ENCODE measurements around the gene SPAG16.
A peak's percentile ranks its signal among the peaks of the same experiment; 100 is the strongest.

Gene SPAG16

DNA sequence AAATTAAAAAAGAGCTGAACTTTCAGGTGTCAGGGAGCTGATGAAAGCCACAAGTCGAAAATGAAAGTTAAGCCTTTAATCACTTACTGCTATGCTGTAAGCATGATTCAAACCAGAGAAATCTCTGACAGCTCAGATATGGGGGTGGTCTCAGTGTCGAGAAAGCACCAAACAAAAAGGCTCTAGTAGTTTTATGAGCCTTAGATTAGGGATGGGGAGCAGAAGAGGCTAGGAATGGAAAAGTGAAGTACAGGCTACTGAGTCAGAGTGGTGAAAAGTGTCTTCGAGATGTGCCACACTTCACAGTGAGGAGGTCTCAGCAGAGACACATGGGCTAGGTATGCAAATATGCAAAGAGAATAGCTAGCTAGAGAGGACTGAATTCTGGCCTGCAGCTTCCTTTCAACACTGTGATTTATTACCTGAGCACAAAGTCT lies 482.2 kb downstream of the SPAG16 start:
- Histone ChIP-seq H3K4me3 (no peak overlapping the region), H3K9me3 (ENCODE audit: low read depth, low read length) (no peaks in the 10 kb centered on the region), H3K27ac (no peak overlapping the region), H3K36me3 (ENCODE audit: insufficient read depth, low read length) (no peaks in the 10 kb centered on the region), H3K9ac (ENCODE audit: insufficient read length) (no peak overlapping the region)
- no peak for DNase-seq (ENCODE audit: low read depth, low spot score)
- no peak for TF ChIP-seq POLR2AphosphoS5 (IDR thresholded peaks at IDR 0.05; ENCODE audit: borderline replicate concordance, low read depth, low read length)

DNA sequence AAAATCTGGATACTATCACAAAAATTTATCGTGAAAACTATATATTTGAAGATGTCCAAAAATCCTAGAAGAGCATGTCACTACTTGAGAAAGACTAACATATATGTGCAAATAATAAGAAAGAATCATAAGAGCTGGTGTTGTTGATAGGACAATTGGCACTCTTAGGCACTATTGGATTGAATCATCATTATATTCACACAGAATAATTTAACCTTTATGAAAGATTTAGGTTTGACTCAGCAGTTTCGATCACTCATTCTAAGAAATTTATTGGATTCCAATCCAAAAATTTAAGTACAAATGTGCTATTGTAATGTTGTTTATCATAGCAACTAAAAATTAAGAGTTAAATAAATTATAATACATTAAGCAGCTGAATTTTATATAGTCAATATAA lies 503.6 kb downstream of the SPAG16 start:
- TF ChIP-seq EZH2 (IDR thresholded peaks at IDR 0.05) (no peak), FOXP2 (optimal IDR thresholded peaks at IDR 0.05; ENCODE audit: control extremely low read depth, extremely low read length, insufficient read depth) (no peak), POLR2AphosphoS5 (IDR thresholded peaks at IDR 0.05; ENCODE audit: borderline replicate concordance, low read depth, low read length) (no peak)
- no peak for DNase-seq (ENCODE audit: low read depth, low spot score)
- no peaks in the 10 kb centered on the region for H3K36me3 ChIP-seq (ENCODE audit: insufficient read depth, low read length)
- H3K4me3 ChIP-seq, result no peak overlapping the region
- no peak overlapping the region for H3K9ac ChIP-seq (ENCODE audit: insufficient read length)
- no peak overlapping the region for H3K27ac ChIP-seq
- H3K9me3 ChIP-seq (ENCODE audit: low read depth, low read length), result no peaks in the 10 kb centered on the region

DNA sequence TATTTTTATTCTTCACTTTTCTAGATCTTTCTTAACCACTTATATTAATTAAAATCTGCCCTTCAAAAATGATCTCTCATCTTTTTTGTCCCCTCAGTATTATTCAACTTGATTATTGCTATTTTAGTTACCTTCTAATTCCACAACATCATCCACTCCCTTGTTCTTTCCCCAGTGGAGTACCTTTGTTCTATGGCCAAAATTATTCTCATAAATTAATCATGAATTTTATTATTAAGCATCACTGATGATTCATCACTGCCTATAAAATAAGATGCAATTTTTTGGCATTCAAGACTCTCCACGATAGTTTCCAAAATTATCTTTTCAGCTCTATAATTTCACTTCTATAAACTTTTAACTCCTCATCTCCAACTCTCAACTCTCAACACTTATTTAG lies 505.7 kb downstream of the SPAG16 start:
- TF ChIP-seq FOXP2 (optimal IDR thresholded peaks at IDR 0.05; ENCODE audit: control extremely low read depth, extremely low read length, insufficient read depth) (no peak), POLR2AphosphoS5 (IDR thresholded peaks at IDR 0.05; ENCODE audit: borderline replicate concordance, low read depth, low read length) (no peak), EZH2 (IDR thresholded peaks at IDR 0.05) (no peak)
- Histone ChIP-seq H3K9ac (ENCODE audit: insufficient read length) (no peak overlapping the region), H3K27ac (no peak overlapping the region), H3K9me3 (ENCODE audit: low read depth, low read length) (no peaks in the 10 kb centered on the region), H3K4me3 (no peak overlapping the region), H3K36me3 (ENCODE audit: insufficient read depth, low read length) (no peaks in the 10 kb centered on the region)
- no peak for DNase-seq (ENCODE audit: low read depth, low spot score)

DNA sequence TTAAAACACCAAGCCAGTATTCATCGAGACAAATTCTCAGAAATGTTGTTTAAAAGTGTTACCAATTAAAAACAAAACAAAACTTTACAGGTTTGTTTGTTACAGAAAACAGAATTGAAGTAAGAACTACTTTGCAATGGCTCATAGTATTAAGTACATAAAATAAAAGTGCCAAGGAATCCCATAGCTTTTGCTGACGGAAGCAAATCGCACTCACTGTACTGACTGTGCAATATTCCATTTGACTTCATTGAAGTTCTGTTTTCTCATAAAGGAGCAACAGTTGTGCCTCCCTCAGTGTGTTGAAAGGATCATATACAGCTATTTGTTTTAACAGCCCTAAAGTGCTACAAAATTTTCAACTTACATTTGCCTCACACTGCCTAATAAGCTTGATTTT lies 507.8 kb downstream of the SPAG16 start:
- no peak overlapping the region for H3K27ac ChIP-seq
- DNase-seq (ENCODE audit: low read depth, low spot score), result no peak
- no peaks in the 10 kb centered on the region for H3K36me3 ChIP-seq (ENCODE audit: insufficient read depth, low read length)
- H3K4me3 ChIP-seq, result no peak overlapping the region
- TF ChIP-seq POLR2AphosphoS5 (IDR thresholded peaks at IDR 0.05; ENCODE audit: borderline replicate concordance, low read depth, low read length) (no peak), EZH2 (IDR thresholded peaks at IDR 0.05) (no peak), FOXP2 (optimal IDR thresholded peaks at IDR 0.05; ENCODE audit: control extremely low read depth, extremely low read length, insufficient read depth) (no peak)
- H3K9ac ChIP-seq (ENCODE audit: insufficient read length), result no peak overlapping the region
- H3K9me3 ChIP-seq (ENCODE audit: low read depth, low read length), result no peaks in the 10 kb centered on the region

DNA sequence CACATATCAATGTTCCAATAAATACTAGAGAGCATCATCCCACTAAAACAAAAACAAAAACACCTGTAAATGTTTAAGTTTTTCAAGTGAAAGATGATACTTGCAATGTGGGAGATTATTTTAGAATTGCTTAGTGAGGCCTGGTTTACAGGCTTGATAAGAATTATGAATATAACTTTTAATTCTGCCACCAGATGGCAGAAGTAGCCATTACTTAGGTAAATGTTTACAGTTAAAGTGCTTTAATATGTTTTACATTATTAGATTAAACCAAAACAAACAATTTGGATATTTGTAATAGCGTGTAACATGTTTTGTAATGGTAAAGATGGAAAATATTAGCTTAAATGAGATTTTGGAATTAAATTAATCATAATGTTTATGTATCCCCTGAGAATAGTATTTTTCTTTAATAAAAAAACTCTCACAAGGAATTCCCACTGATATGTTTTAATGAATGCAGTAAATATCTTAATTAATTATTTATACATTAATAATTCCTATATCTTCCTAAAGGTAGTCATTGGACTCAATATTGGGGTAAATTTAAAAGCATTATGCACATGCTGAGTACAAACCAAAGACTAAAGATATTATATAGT lies 522.0 kb downstream of the SPAG16 start:
- H3K9me3 ChIP-seq (ENCODE audit: low read depth, low read length), result no peaks in the 10 kb centered on the region
- H3K36me3 ChIP-seq (ENCODE audit: insufficient read depth, low read length), result no peaks in the 10 kb centered on the region
- DNase-seq (ENCODE audit: low read depth, low spot score), result peak; percentile 40
- H3K27ac ChIP-seq, result no peak overlapping the region
- no peak overlapping the region for H3K4me3 ChIP-seq
- H3K9ac ChIP-seq (ENCODE audit: insufficient read length), result no peak overlapping the region
- TF ChIP-seq FOXP2 (optimal IDR thresholded peaks at IDR 0.05; ENCODE audit: control extremely low read depth, extremely low read length, insufficient read depth) (no peak), POLR2AphosphoS5 (IDR thresholded peaks at IDR 0.05; ENCODE audit: borderline replicate concordance, low read depth, low read length) (no peak), EZH2 (IDR thresholded peaks at IDR 0.05) (no peak)

DNA sequence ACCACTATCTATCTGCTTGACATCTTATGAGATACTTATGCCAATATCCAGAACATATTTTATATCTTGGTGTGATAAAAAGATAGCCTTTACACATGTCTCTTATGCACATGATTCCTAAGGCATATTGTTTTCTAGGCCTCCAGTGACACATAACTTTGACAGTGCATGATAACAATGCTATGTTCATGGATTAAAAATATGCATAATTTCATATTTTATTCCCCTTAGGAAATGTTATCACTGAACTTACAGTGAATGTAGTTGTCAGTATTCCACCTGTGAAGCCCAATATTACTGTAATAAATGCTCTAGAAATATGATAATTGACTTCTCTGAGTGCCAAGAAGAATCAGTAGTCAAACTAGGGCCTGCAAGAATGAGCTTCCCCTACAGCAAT lies 532.3 kb downstream of the SPAG16 start:
- TF ChIP-seq FOXP2 (optimal IDR thresholded peaks at IDR 0.05; ENCODE audit: control extremely low read depth, extremely low read length, insufficient read depth) (no peak), POLR2AphosphoS5 (IDR thresholded peaks at IDR 0.05; ENCODE audit: borderline replicate concordance, low read depth, low read length) (no peak), EZH2 (IDR thresholded peaks at IDR 0.05) (no peak)
- DNase-seq (ENCODE audit: low read depth, low spot score), result no peak
- no peak overlapping the region for H3K27ac ChIP-seq
- H3K9me3 ChIP-seq (ENCODE audit: low read depth, low read length), result no peaks in the 10 kb centered on the region
- H3K9ac ChIP-seq (ENCODE audit: insufficient read length), result no peak overlapping the region
- H3K36me3 ChIP-seq (ENCODE audit: insufficient read depth, low read length), result no peaks in the 10 kb centered on the region
- no peak overlapping the region for H3K4me3 ChIP-seq

DNA sequence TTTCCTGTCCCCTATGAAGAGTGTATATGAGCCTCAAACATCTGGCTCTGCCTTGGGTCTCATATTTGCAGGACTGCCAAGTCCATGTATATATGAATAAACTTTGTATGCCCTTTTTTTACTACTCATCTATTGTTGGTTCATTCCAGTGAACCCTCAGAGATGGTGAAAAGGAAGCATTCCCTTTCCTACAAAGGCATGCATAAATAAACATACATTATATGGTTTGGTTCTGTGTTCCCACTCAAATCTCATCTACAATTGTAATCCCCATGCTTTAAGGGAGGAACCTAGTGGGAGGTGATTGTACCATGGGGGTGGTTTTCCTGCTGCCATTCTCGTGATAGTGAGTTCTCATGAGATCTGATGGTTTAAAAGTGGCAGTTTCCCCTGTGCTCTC lies 534.2 kb downstream of the SPAG16 start:
- no peak overlapping the region for H3K4me3 ChIP-seq
- no peaks in the 10 kb centered on the region for H3K9me3 ChIP-seq (ENCODE audit: low read depth, low read length)
- DNase-seq (ENCODE audit: low read depth, low spot score), result no peak
- no peak for TF ChIP-seq EZH2 (IDR thresholded peaks at IDR 0.05)
- no peak for TF ChIP-seq POLR2AphosphoS5 (IDR thresholded peaks at IDR 0.05; ENCODE audit: borderline replicate concordance, low read depth, low read length)
- TF ChIP-seq FOXP2 (optimal IDR thresholded peaks at IDR 0.05; ENCODE audit: control extremely low read depth, extremely low read length, insufficient read depth), result no peak
- no peak overlapping the region for H3K9ac ChIP-seq (ENCODE audit: insufficient read length)
- H3K27ac ChIP-seq, result no peak overlapping the region
- H3K36me3 ChIP-seq (ENCODE audit: insufficient read depth, low read length), result no peaks in the 10 kb centered on the region

DNA sequence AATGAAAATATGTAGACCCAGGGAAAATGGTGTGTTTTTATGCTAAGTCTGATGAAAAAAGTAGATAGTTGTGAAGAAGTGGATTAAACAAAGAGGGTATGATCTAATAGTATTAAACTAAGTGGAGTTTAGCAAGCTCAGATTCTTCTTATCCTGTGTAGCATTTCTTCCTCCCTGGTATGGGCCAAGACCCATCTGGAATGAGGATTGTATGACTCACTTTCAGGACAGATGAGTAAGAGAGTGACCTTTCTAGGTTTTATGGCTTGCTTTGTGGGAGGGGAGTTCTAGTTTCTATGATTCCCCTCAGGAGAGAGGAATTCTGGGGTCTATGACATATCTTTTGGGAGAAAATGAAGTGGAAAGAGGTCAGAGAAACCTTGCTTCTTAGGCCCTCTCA lies 550.1 kb downstream of the SPAG16 start:
- Histone ChIP-seq H3K9me3 (ENCODE audit: low read depth, low read length) (no peaks in the 10 kb centered on the region), H3K9ac (ENCODE audit: insufficient read length) (no peak overlapping the region), H3K27ac (no peak overlapping the region), H3K36me3 (ENCODE audit: insufficient read depth, low read length) (no peaks in the 10 kb centered on the region), H3K4me3 (no peak overlapping the region)
- no peak for DNase-seq (ENCODE audit: low read depth, low spot score)
- TF ChIP-seq POLR2AphosphoS5 (IDR thresholded peaks at IDR 0.05; ENCODE audit: borderline replicate concordance, low read depth, low read length) (no peak), FOXP2 (optimal IDR thresholded peaks at IDR 0.05; ENCODE audit: control extremely low read depth, extremely low read length, insufficient read depth) (no peak), EZH2 (IDR thresholded peaks at IDR 0.05) (no peak)

DNA sequence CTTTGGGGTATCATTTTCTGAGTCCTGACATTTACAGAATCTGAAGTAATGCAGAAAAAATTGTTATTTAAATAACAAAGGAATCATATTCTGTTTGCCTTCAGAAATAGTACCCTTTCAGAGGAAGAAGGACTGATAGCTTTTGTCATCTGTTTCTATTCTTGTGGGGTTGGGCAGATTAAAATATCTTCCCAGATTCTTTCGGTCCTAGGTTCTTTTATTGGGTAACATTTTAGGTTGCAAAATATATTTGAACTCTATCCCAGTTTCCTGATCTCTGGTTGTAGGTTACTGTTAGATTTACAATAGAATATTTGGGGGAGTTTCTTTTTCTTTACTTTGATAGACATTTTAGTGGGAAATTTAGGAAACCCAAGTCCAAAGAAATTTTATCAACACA lies 550.5 kb downstream of the SPAG16 start:
- no peak for TF ChIP-seq EZH2 (IDR thresholded peaks at IDR 0.05)
- TF ChIP-seq POLR2AphosphoS5 (IDR thresholded peaks at IDR 0.05; ENCODE audit: borderline replicate concordance, low read depth, low read length), result no peak
- no peak for TF ChIP-seq FOXP2 (optimal IDR thresholded peaks at IDR 0.05; ENCODE audit: control extremely low read depth, extremely low read length, insufficient read depth)
- no peaks in the 10 kb centered on the region for H3K9me3 ChIP-seq (ENCODE audit: low read depth, low read length)
- no peak overlapping the region for H3K9ac ChIP-seq (ENCODE audit: insufficient read length)
- H3K36me3 ChIP-seq (ENCODE audit: insufficient read depth, low read length), result no peaks in the 10 kb centered on the region
- no peak for DNase-seq (ENCODE audit: low read depth, low spot score)
- H3K4me3 ChIP-seq, result no peak overlapping the region
- H3K27ac ChIP-seq, result no peak overlapping the region
